Stimulated activated naive CD8-positive, alpha-beta T cell treated with anti-CD3 and anti-CD28 coated beads, Interleukin-15, Interleukin-2, amounts not matched to agents 100 ng/mL and 50 ng/mL, for 24 hours (primary cell): Measurements from ENCODE around the gene SPATA19.

Experiments used
- H3K27ac Mint-ChIP-seq: one replicate; pipeline ENCODE4 v1.8.0; 2021; ENCODE audit warnings: mild to moderate bottlenecking, mixed read lengths
- H3K27me3 Mint-ChIP-seq: one replicate; pipeline ENCODE4 v1.8.0; 2021; ENCODE audit warnings: mixed read lengths
- H3K36me3 Mint-ChIP-seq: one replicate; pipeline ENCODE4 v1.8.0; 2021; ENCODE audit warnings: low read depth, mixed read lengths
- H3K4me1 Mint-ChIP-seq: one replicate; pipeline ENCODE4 v1.8.0; 2021; ENCODE audit warnings: low read depth, mixed read lengths
- H3K4me3 Mint-ChIP-seq: one replicate; pipeline ENCODE4 v1.8.0; 2021; ENCODE audit warnings: mild to moderate bottlenecking, mixed read lengths
- H3K9me3 Mint-ChIP-seq: one replicate; pipeline ENCODE4 v1.8.0; 2021; ENCODE audit warnings: mixed read lengths

Gene SPATA19

DNA sequence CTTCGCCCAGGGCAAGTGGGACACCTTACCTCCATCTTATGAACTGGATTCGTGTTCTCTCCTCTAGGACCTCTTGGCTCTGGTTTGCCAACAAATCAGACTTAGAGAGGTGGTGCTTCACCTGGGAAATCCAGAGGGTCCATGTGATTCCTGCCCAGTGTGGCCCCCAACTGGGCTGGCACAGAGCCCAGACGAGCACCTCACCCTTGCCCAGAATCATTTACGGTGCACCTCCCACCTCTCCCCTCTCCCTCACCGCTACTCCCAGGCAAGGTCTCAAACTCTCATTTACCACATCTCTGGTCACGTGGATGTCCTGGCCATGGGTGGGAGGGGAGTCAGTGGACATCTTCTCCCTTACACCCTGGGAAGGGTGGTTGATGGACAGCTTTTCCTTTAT, 1.1 kb downstream of the SPATA19 start:
- Mint-ChIP-seq H3K27me3 (peaks cover 12% of the 10 kb centered on the region), H3K27ac (no peak overlapping the region), H3K4me3 (no peak overlapping the region), H3K4me1 (peaks cover 5% of the 10 kb centered on the region), H3K36me3 (no peaks in the 10 kb centered on the region), H3K9me3 (peaks cover 3% of the 10 kb centered on the region)

DNA sequence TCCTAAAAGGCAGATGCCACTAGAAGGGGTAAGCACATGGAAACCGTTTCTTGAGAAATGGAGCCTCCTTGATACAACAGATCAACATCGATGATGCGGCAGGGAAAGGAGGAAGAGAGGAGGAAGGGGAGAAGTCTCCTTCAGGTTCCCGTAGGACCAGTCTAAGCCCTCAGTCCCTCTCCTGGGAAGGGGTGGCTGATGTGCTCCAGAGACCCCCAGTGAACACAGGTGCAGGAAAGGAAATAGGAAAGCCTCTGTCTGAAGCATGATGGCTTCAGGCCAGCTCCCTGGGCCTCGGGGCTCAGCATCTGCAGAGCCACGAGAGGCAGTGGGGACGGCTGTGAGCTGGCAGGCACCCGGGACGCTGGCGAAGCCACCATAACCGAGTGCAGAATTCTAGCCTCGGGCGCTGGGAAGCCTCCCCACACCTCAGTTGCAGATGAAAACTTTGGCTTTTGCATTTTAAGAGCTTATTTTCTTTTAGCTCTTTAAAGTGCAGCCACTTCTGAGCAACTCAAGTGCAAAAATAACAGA, 1.8 kb downstream of the SPATA19 start:
- Mint-ChIP-seq H3K4me1 (peaks cover 5% of the 10 kb centered on the region), H3K9me3 (peaks cover 3% of the 10 kb centered on the region), H3K36me3 (no peaks in the 10 kb centered on the region), H3K27me3 (peaks cover 9% of the 10 kb centered on the region), H3K4me3 (no peak overlapping the region), H3K27ac (no peak overlapping the region)

GRCh38 chr11:133842730-133843129, 2.6 kb downstream of the SPATA19 start:
- H3K27me3 Mint-ChIP-seq, result peaks cover 11% of the 10 kb centered on the region
- H3K9me3 Mint-ChIP-seq, result no peaks in the 10 kb centered on the region
- no peaks in the 10 kb centered on the region for H3K36me3 Mint-ChIP-seq
- H3K4me1 Mint-ChIP-seq, result peaks cover 5% of the 10 kb centered on the region
- no peak overlapping the region for H3K4me3 Mint-ChIP-seq
- H3K27ac Mint-ChIP-seq, result no peak overlapping the region

- H3K27me3 Mint-ChIP-seq, result peaks cover 12% of the 10 kb centered on the region
- peaks cover 5% of the 10 kb centered on the region for H3K4me1 Mint-ChIP-seq
- no peaks in the 10 kb centered on the region for H3K36me3 Mint-ChIP-seq
- no peak overlapping the region for H3K4me3 Mint-ChIP-seq
- no peak overlapping the region for H3K27ac Mint-ChIP-seq
- H3K9me3 Mint-ChIP-seq, result no peaks in the 10 kb centered on the region
Observed at GRCh38 chr11:133842053-133842452, 3.3 kb downstream of the SPATA19 start.

- no peaks in the 10 kb centered on the region for H3K36me3 Mint-ChIP-seq
- H3K4me1 Mint-ChIP-seq, result peaks cover 5% of the 10 kb centered on the region
- H3K9me3 Mint-ChIP-seq, result no peaks in the 10 kb centered on the region
- H3K4me3 Mint-ChIP-seq, result no peak overlapping the region
- peaks cover 11% of the 10 kb centered on the region for H3K27me3 Mint-ChIP-seq
- no peak overlapping the region for H3K27ac Mint-ChIP-seq
Observed at GRCh38 chr11:133841279-133842043, 3.9 kb downstream of the SPATA19 start.

DNA sequence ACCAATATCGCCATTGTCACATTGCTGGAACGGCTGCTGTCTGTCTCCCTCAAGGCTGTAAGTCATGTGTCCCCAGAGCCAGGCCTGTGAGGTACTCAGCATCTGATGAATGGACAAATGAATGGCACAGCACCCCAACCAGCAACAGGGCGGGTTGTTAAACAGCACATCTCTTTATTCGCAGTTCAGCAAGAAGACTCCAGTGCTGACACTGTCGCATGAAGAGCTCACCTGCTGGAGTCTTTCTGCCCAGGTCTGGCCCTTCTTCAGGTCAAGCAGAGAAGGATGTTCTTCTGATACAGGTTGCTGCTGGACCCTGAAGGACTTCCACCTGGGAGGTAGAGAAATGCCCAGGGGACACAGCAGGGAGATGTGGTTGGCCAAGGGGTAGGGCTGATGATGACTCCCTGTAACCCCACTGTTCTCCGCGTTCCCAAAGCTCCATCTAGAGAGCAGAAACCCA, 4.8 kb downstream of the SPATA19 start:
- Mint-ChIP-seq H3K27me3 (peaks cover 11% of the 10 kb centered on the region), H3K9me3 (no peaks in the 10 kb centered on the region), H3K27ac (no peak overlapping the region), H3K4me1 (peaks cover 5% of the 10 kb centered on the region), H3K4me3 (no peak overlapping the region), H3K36me3 (no peaks in the 10 kb centered on the region)

- Mint-ChIP-seq H3K4me3 (no peak overlapping the region), H3K4me1 (peaks cover 4% of the 10 kb centered on the region), H3K27ac (no peak overlapping the region), H3K27me3 (peaks cover 19% of the 10 kb centered on the region), H3K36me3 (no peaks in the 10 kb centered on the region), H3K9me3 (no peaks in the 10 kb centered on the region)
Observed at GRCh38 chr11:133835593-133836548, 9.4 kb downstream of the SPATA19 start.

DNA sequence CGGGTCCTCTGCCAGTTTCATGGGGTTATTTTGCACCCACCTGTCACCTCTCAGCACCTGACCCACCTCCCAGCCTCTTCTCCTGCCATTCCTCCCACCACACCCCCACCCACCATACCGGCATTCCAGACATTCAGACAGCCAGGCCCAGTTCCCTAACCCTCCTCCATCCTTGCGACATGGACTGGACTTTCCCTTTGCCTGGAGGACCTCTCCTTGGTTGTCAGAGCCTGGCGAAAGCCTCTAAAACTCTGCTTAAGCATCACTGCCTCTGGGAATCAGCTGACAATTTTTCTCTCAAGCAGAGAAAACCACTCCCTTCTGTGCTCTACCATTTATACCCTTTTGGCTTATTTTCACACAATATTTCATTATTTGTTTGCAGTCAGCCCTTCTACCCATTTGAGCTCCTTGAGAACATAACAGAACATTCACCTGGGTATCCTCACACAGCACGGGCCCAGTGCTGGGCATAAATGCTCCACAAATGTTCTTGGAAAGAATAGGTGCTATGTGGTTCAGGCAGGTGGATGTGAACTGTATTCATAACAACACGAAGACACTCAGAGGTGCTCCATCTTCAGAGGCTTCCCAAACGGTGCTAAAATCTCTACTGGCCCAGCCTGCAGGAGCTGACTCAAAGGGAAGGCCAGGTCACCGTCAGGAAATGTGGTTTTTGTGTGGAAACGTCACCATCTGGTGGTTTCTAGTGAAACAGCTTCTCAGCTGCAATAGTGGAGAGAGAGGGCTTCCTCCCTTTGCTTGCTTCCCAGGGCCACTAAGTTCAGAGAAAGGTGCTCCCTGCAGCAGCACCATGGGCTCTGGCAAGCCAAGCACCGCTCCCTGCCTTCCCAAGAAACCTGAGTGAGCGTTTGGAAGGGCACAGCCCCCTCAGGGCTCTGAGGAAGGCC, 10.4 kb downstream of the SPATA19 start:
- Mint-ChIP-seq H3K27me3 (peaks cover 19% of the 10 kb centered on the region), H3K4me1 (peaks cover 4% of the 10 kb centered on the region), H3K27ac (no peak overlapping the region), H3K9me3 (no peaks in the 10 kb centered on the region), H3K36me3 (no peaks in the 10 kb centered on the region), H3K4me3 (no peak overlapping the region)

DNA sequence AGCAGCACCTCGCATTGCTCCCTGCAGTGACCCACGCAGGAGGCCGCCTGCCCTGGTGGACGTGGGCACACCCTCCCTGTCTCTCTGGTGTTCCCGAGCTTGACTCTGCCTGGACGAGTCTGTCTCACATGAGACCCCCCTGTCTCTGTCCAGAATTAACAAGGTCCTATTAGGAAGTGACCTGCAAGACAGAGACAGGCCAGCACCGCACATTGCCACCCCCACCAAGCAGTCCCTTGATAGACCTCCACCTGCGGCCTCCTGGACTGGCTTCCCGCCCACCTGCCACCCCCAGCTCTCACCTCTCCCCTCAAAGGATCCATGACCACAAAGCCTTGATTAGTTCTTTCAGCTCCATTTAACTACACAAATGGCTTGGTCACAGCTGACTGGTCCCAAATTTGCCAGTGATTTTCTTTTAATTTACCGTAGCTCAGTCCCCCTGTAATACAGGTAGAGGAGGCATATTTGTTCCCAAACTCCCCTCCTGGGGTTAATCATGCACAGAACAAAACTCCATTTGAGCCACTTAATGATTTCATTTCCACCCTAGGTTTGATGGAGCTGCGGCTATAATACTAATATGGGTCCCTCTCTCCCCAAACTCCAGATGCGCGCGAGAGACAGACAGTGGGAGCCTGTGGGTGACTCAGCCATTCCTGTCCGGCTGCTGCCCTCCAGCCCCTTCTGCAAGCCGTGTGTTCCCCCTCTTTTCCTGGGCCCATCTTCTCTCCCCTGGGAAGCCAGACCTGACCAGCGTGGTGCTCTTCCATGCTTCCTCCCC, 11.2 kb downstream of the SPATA19 start:
- no peaks in the 10 kb centered on the region for H3K36me3 Mint-ChIP-seq
- peaks cover 4% of the 10 kb centered on the region for H3K4me1 Mint-ChIP-seq
- H3K9me3 Mint-ChIP-seq, result no peaks in the 10 kb centered on the region
- H3K27me3 Mint-ChIP-seq, result peaks cover 19% of the 10 kb centered on the region
- H3K27ac Mint-ChIP-seq, result no peak overlapping the region
- H3K4me3 Mint-ChIP-seq, result no peak overlapping the region

GRCh38 chr11:133832991-133833897, 12.1 kb downstream of the SPATA19 start:
- Mint-ChIP-seq H3K27ac (no peak overlapping the region), H3K27me3 (peaks cover 19% of the 10 kb centered on the region), H3K4me1 (peaks cover 4% of the 10 kb centered on the region), H3K4me3 (no peak overlapping the region), H3K36me3 (no peaks in the 10 kb centered on the region), H3K9me3 (no peaks in the 10 kb centered on the region)

GRCh38 chr11:133832096-133832990, 13.0 kb downstream of the SPATA19 start:
- H3K9me3 Mint-ChIP-seq, result no peaks in the 10 kb centered on the region
- no peaks in the 10 kb centered on the region for H3K36me3 Mint-ChIP-seq
- peaks cover 4% of the 10 kb centered on the region for H3K4me1 Mint-ChIP-seq
- H3K27ac Mint-ChIP-seq, result no peak overlapping the region
- H3K27me3 Mint-ChIP-seq, result peaks cover 13% of the 10 kb centered on the region
- H3K4me3 Mint-ChIP-seq, result no peak overlapping the region
